Thyroid gland (tissue), 4 donors: ENCODE results near the gene NRIP1. TPM values are rescaled to one million over a fixed set of nuclear protein-coding genes. Genes with fewer than 3 reads are reported as not detected.

Source experiments
- DNase-seq, 2 donors: peaks; one replicate each; pipeline ENCODE4 v3.0.0-alpha.2; 2019
- H3K27ac ChIP-seq, 3 donors: fragments of 200-600 bp; sonication (generic); 1 replicate in 2 of 3; 2 replicates in 1 of 3; pipeline ENCODE4 v1.5.1; 2016 to 2019; ENCODE audit warnings: mild to moderate bottlenecking in 1 of 3, moderate library complexity in 1 of 3
- H3K27me3 ChIP-seq: fragments of 200-600 bp; sonication (generic); one replicate; pipeline ENCODE4 v1.5.1; 2019
- H3K36me3 ChIP-seq, 2 donors: fragments of 200-600 bp; sonication (generic); one replicate each; pipeline ENCODE4 v1.5.1; 2016 to 2019
- H3K4me1 ChIP-seq, 2 donors: fragments of 200-600 bp; sonication (generic); one replicate each; pipeline ENCODE4 v1.5.1; 2017 to 2019
- H3K4me3 ChIP-seq, 3 donors: fragments of 200-600 bp; sonication (generic); replicated peaks in 1 of 3; 1 replicate in 2 of 3; 2 replicates in 1 of 3; pipeline ENCODE4 v1.5.1; 2016; ENCODE audit warnings: mild to moderate bottlenecking in 1 of 3
- H3K9me3 ChIP-seq: fragments of 200-600 bp; sonication (generic); one replicate; pipeline ENCODE4 v1.5.1; 2017
- CTCF ChIP-seq, 6 experiments: fragments of 200-600 bp in 3 of 6; fragments of 450-650 bp in 3 of 6; sonication (generic) in 3 of 6; IDR thresholded peaks; one replicate each; pipeline ENCODE4 v1.5.1; 2016 to 2019; ENCODE audit warnings: antibody characterized with exemption in 6 of 6, mild to moderate bottlenecking in 2 of 6, inconsistent platforms in 1 of 6, moderate library complexity in 1 of 6
- POLR2A ChIP-seq, 2 donors: fragments of 450-650 bp; IDR thresholded peaks; one replicate each; pipeline ENCODE4 v1.6.1; 2017; ENCODE audit warnings: antibody characterized with exemption in 2 of 2, mild to moderate bottlenecking in 2 of 2, moderate library complexity in 1 of 2
- WGBS, 2 donors: methylation state at CpG; one replicate each; pipeline ENCODE4 v1.1.5; 2017; 5-methylcytosine and 5-hydroxymethylcytosine counted together
- intact Hi-C: fragments of 100-400 bp; cut with DNase I; formaldehyde crosslinking; loops from one replicate; pipeline ENCODE4 v1.15.1; 2023
- total RNA-seq, 4 donors: library from RNA; depleted of rRNA; stranded (reverse); fragments of >200 nt; gene quantifications; one replicate each; pipeline ENCODE4 v1.2.3, GENCODE V29; 2016

Gene NRIP1
- total RNA-seq, 4 donors from 2014 or later: 19.4 to 37.5 (median 28.2) TPM

- Histone ChIP-seq H3K9me3 (no peaks in the 10 kb centered on the region), H3K4me1 (no peaks in the 10 kb centered on the region), H3K36me3 (no peaks in the 10 kb centered on the region), H3K27ac (no peak overlapping the region), H3K27me3 (no peaks in the 10 kb centered on the region), H3K4me3 (no peak overlapping the region)
- TF ChIP-seq POLR2A (IDR thresholded peaks at IDR 0.05) (no peak), CTCF (IDR thresholded peaks at IDR 0.05) (no peak)
- intact Hi-C loops: no loop called here
- DNase-seq: no peak
- WGBS, 2 donors: 69 to 78% methylated on average over 3 of the region's 3 CpGs
Measured at GRCh38 chr21:15098181-15098580, 33.4 kb upstream of the NRIP1 start.

- intact Hi-C loops: no loop called here
- no peak for DNase-seq
- Histone ChIP-seq H3K27me3 (no peaks in the 10 kb centered on the region), H3K4me3 (no peak overlapping the region), H3K9me3 (no peaks in the 10 kb centered on the region), H3K36me3 (no peaks in the 10 kb centered on the region), H3K4me1 (no peaks in the 10 kb centered on the region), H3K27ac (no peak overlapping the region)
- 98 to 99% methylated on average over 3 of the region's 3 CpGs for WGBS, 2 donors
- TF ChIP-seq POLR2A (IDR thresholded peaks at IDR 0.05) (no peak), CTCF (IDR thresholded peaks at IDR 0.05) (no peak)
Measured at GRCh38 chr21:15097580-15097979, 32.8 kb upstream of the NRIP1 start.

GRCh38 chr21:15096146-15096545 lies 31.3 kb upstream of the NRIP1 start:
- TF ChIP-seq CTCF (IDR thresholded peaks at IDR 0.05) (no peak), POLR2A (IDR thresholded peaks at IDR 0.05) (no peak)
- intact Hi-C loops: no loop called here
- no peaks in the 10 kb centered on the region for H3K27me3 ChIP-seq
- no peaks in the 10 kb centered on the region for H3K4me1 ChIP-seq
- H3K4me3 ChIP-seq: no peak overlapping the region
- WGBS, 2 donors: 47 to 86% methylated on average over 1 of the region's 1 CpG
- DNase-seq: no peak
- no peaks in the 10 kb centered on the region for H3K36me3 ChIP-seq
- no peak overlapping the region for H3K27ac ChIP-seq
- no peaks in the 10 kb centered on the region for H3K9me3 ChIP-seq

- TF ChIP-seq CTCF (IDR thresholded peaks at IDR 0.05): no peak
- TF ChIP-seq POLR2A (IDR thresholded peaks at IDR 0.05): no peak
- no peak for DNase-seq
- WGBS, 2 donors: 8 to 9% methylated on average over 1 of the region's 1 CpG
- Histone ChIP-seq H3K4me3 (no peak overlapping the region), H3K27ac (no peak overlapping the region), H3K36me3 (no peaks in the 10 kb centered on the region), H3K9me3 (no peaks in the 10 kb centered on the region), H3K27me3 (no peaks in the 10 kb centered on the region), H3K4me1 (no peaks in the 10 kb centered on the region)
- intact Hi-C loops: no loop called here
Measured at GRCh38 chr21:15095326-15095725, 30.5 kb upstream of the NRIP1 start.

- no peak for DNase-seq
- H3K9me3 ChIP-seq: no peaks in the 10 kb centered on the region
- no peaks in the 10 kb centered on the region for H3K27me3 ChIP-seq
- TF ChIP-seq POLR2A (IDR thresholded peaks at IDR 0.05) (no peak), CTCF (IDR thresholded peaks at IDR 0.05) (no peak)
- no peak overlapping the region for H3K27ac ChIP-seq
- WGBS, 2 donors: 84 to 89% methylated on average over 4 of the region's 4 CpGs
- H3K4me1 ChIP-seq: no peaks in the 10 kb centered on the region
- intact Hi-C loops: no loop called here
- H3K36me3 ChIP-seq: no peaks in the 10 kb centered on the region
- no peak overlapping the region for H3K4me3 ChIP-seq
Measured at GRCh38 chr21:15094706-15095105, 29.9 kb upstream of the NRIP1 start.
